ENCODE data around the gene KIAA1755.

- no peak for TF ChIP-seq CTCF (IDR thresholded peaks at IDR 0.05)
- no peak for TF ChIP-seq POLR2A (IDR thresholded peaks at IDR 0.05)
These were observed 56.6 kb downstream of the KIAA1755 start for GRCh38 chr20:38203981-38204357.
